GM23248 (cell line): ENCODE measurements around the gene PNPLA2. TPM values are rescaled to one million over a fixed set of nuclear protein-coding genes. Genes with fewer than 3 reads are reported as not detected.
A peak's percentile ranks its signal among the peaks of the same experiment; 100 is the strongest.

Source experiments
- DNase-seq: peaks from one replicate; pipeline ENCODE4 v3.0.0-alpha.2; 2015
- H2AFZ ChIP-seq: fragments of 200-600 bp; sonication (generic); 2 replicates; pipeline ENCODE4 v1.6.1; 2016; ENCODE audit warnings: antibody characterized with exemption
- H3F3A ChIP-seq: fragments of 200-600 bp; sonication (generic); 2 replicates; pipeline ENCODE4 v1.6.1; 2016; ENCODE audit warnings: mild to moderate bottlenecking, antibody characterized with exemption, mixed run types; ENCODE audit not compliant: insufficient read depth
- H3K27ac ChIP-seq: fragments of 200-600 bp; sonication (generic); 2 replicates; pipeline ENCODE4 v1.5.1; 2016; ENCODE audit warnings: mild to moderate bottlenecking
- H3K27me3 ChIP-seq: fragments of 200-600 bp; sonication (generic); replicated peaks from 2 replicates; pipeline ENCODE4 v1.6.1; 2016; ENCODE audit warnings: mild to moderate bottlenecking; ENCODE audit not compliant: insufficient read depth
- H3K36me3 ChIP-seq: fragments of 200-600 bp; sonication (generic); 2 replicates; pipeline ENCODE4 v1.6.1; 2016; ENCODE audit warnings: low read depth, mild to moderate bottlenecking
- H3K4me1 ChIP-seq: fragments of 200-600 bp; sonication (generic); 2 replicates; pipeline ENCODE4 v1.6.1; 2016; ENCODE audit warnings: mild to moderate bottlenecking; ENCODE audit not compliant: insufficient read depth
- H3K4me2 ChIP-seq: fragments of 200-600 bp; sonication (generic); one replicate; pipeline ENCODE4 v1.6.1; 2016; ENCODE audit warnings: mild to moderate bottlenecking; ENCODE audit not compliant: unreplicated experiment
- H3K4me3 ChIP-seq: fragments of 200-600 bp; sonication (generic); 2 replicates; pipeline ENCODE4 v1.5.1; 2016; ENCODE audit warnings: mild to moderate bottlenecking
- H3K79me2 ChIP-seq: fragments of 200-600 bp; sonication (generic); 2 replicates; pipeline ENCODE4 v1.6.1; 2016; ENCODE audit warnings: mild to moderate bottlenecking; ENCODE audit not compliant: insufficient read depth
- H3K9ac ChIP-seq: fragments of 200-600 bp; sonication (generic); 2 replicates; pipeline ENCODE4 v1.6.1; 2016; ENCODE audit warnings: mild to moderate bottlenecking
- H3K9me2 ChIP-seq: fragments of 200-600 bp; sonication (generic); 2 replicates; pipeline ENCODE4 v1.6.1; 2016; ENCODE audit warnings: mixed run types, mild to moderate bottlenecking, moderate library complexity; ENCODE audit not compliant: insufficient read depth
- H3K9me3 ChIP-seq: fragments of 200-600 bp; sonication (generic); one replicate; pipeline ENCODE4 v1.6.1; 2017; ENCODE audit warnings: low read depth
- H4K20me1 ChIP-seq: fragments of 200-600 bp; sonication (generic); 2 replicates; pipeline ENCODE4 v1.6.0; 2016; ENCODE audit not compliant: insufficient read depth
- EZH2 ChIP-seq: fragments of 200-600 bp; sonication (generic); IDR thresholded peaks from 2 replicates; pipeline ENCODE4 v1.6.1; 2018; ENCODE audit warnings: antibody characterized with exemption, mild to moderate bottlenecking; ENCODE audit not compliant: insufficient read depth, poor library complexity, severe bottlenecking
- EZH2phosphoT487 ChIP-seq: fragments of 200-600 bp; sonication (generic); IDR thresholded peaks from 2 replicates; pipeline ENCODE4 v1.6.1; 2018; ENCODE audit warnings: antibody characterized with exemption, moderate library complexity, mild to moderate bottlenecking, low read depth; ENCODE audit not compliant: insufficient read depth
- WGBS, 2 experiments: methylation state at CpG; one replicate each; pipeline ENCODE4 v1.1.6; 2015 to 2017; ENCODE audit warnings: low lambda C conversion rate in 2 of 2, low coverage in 1 of 2; ENCODE audit errors: missing lambda C conversion rate in 2 of 2; 5-methylcytosine and 5-hydroxymethylcytosine counted together
- in situ Hi-C: fragments of 300-500 bp; cut with MboI; formaldehyde crosslinking; loops from 2 replicates; pipeline ENCODE4 v1.15.0; 2020
- polyA plus RNA-seq: library from polyadenylated mRNA; unstranded; fragments of >200 nt; fragmentation: Nextera tagmentation; extraction: Ambion mirVana; gene quantifications from 2 replicates; pipeline ENCODE4 v1.2.1, GENCODE V29; 2016
- total RNA-seq: library from RNA; depleted of rRNA; stranded (reverse); fragments of >200 nt; shearing (Covaris generic); gene quantifications from 2 replicates; pipeline ENCODE4 v1.2.3, GENCODE V29; 2014

The PNPLA2 gene
- total and polyA plus RNA-seq, 2 experiments from 2014 or later = 38.7 to 87.6 TPM

- Histone ChIP-seq H3K4me2 (peak overlapping the region; percentile 62), H3K9me2 (no peaks in the 10 kb centered on the region), H3K4me1 (peaks cover 12% of the 10 kb centered on the region), H3F3A (peaks cover 28% of the 10 kb centered on the region; the same call in 1 of the 2 replicates), H2AFZ (peak overlapping the region; percentile 41; the same call in 1 of the 2 replicates), H3K4me3 (no peak overlapping the region), H3K79me2 (peaks cover 21% of the 10 kb centered on the region), H4K20me1 (no peaks in the 10 kb centered on the region), H3K27ac (peak overlapping the region; percentile 78), H3K9me3 (no peaks in the 10 kb centered on the region), H3K36me3 (peaks cover 3% of the 10 kb centered on the region; the same call in 1 of the 2 replicates), H3K9ac (peak overlapping the region; percentile 65), H3K27me3 (no peaks in the 10 kb centered on the region)
- 2 to 3% methylated on average over 21 to 24 of the region's 24 CpGs for WGBS, 2 experiments
- peak; percentile 94 for DNase-seq
- in situ Hi-C loops = no loop called here
- no peak for TF ChIP-seq EZH2
- TF ChIP-seq EZH2phosphoT487 = no peak
Observed at GRCh38 chr11:783581-784015, 35.1 kb upstream of the PNPLA2 start.

GRCh38 chr11:786235-787083 is 32.3 kb upstream of the PNPLA2 start:
- in situ Hi-C loops = no loop called here
- Histone ChIP-seq H3F3A (peaks cover 30% of the 10 kb centered on the region; the same call in 1 of the 2 replicates), H3K9me2 (no peaks in the 10 kb centered on the region), H3K27me3 (no peaks in the 10 kb centered on the region), H3K79me2 (no peaks in the 10 kb centered on the region), H3K36me3 (peaks cover 3% of the 10 kb centered on the region; the same call in 1 of the 2 replicates), H3K27ac (no peak overlapping the region), H3K4me1 (peaks cover 12% of the 10 kb centered on the region), H3K9ac (no peak overlapping the region), H3K4me3 (no peak overlapping the region), H2AFZ (no peak overlapping the region), H3K9me3 (no peaks in the 10 kb centered on the region), H3K4me2 (no peak overlapping the region), H4K20me1 (no peaks in the 10 kb centered on the region)
- TF ChIP-seq EZH2 = no peak
- TF ChIP-seq EZH2phosphoT487 = no peak
- DNase-seq = no peak
- 81 to 85% methylated on average over 20 to 23 of the region's 24 CpGs for WGBS, 2 experiments

- H3K4me2 ChIP-seq = no peak overlapping the region
- H3K36me3 ChIP-seq = peaks cover 3% of the 10 kb centered on the region; the same call in 1 of the 2 replicates
- H4K20me1 ChIP-seq = no peaks in the 10 kb centered on the region
- TF ChIP-seq EZH2 (no peak), EZH2phosphoT487 (no peak)
- 80 to 82% methylated on average over 24 of the region's 24 CpGs for WGBS, 2 experiments
- H2AFZ ChIP-seq = no peak overlapping the region
- H3K27me3 ChIP-seq = no peaks in the 10 kb centered on the region
- no peaks in the 10 kb centered on the region for H3K79me2 ChIP-seq
- H3F3A ChIP-seq = peaks cover 29% of the 10 kb centered on the region; the same call in 1 of the 2 replicates
- no peaks in the 10 kb centered on the region for H3K9me2 ChIP-seq
- no peak for DNase-seq
- peaks cover 12% of the 10 kb centered on the region for H3K4me1 ChIP-seq
- no peaks in the 10 kb centered on the region for H3K9me3 ChIP-seq
- no peak overlapping the region for H3K9ac ChIP-seq
- no peak overlapping the region for H3K27ac ChIP-seq
- in situ Hi-C loops = no loop called here
- no peak overlapping the region for H3K4me3 ChIP-seq
Observed at GRCh38 chr11:787084-787675, 31.5 kb upstream of the PNPLA2 start.

- Histone ChIP-seq H3K79me2 (no peaks in the 10 kb centered on the region), H3K4me1 (peaks cover 9% of the 10 kb centered on the region), H3K36me3 (peaks cover 3% of the 10 kb centered on the region; the same call in 1 of the 2 replicates), H3K9me2 (no peaks in the 10 kb centered on the region), H2AFZ (no peak overlapping the region), H3F3A (peaks cover 21% of the 10 kb centered on the region; the same call in 1 of the 2 replicates), H3K27ac (no peak overlapping the region), H3K4me2 (no peak overlapping the region), H3K27me3 (no peaks in the 10 kb centered on the region), H3K9ac (no peak overlapping the region), H4K20me1 (no peaks in the 10 kb centered on the region), H3K4me3 (no peak overlapping the region), H3K9me3 (no peaks in the 10 kb centered on the region)
- 61 to 71% methylated on average over 13 to 28 of the region's 28 CpGs for WGBS, 2 experiments
- TF ChIP-seq EZH2phosphoT487 (no peak), EZH2 (no peak)
- DNase-seq = no peak
- in situ Hi-C loops = no loop called here
Observed at GRCh38 chr11:788009-788640, 30.6 kb upstream of the PNPLA2 start.
